ENCODE measurements around the gene BDKRB1.

- TF ChIP-seq CTCF (IDR thresholded peaks at IDR 0.05; ENCODE audit: insufficient read depth, low read length, poor library complexity, severe bottlenecking) (no peak), EZH2phosphoT487 (conservative IDR thresholded peaks at IDR 0.05; ENCODE audit: low read length) (no peak)
These were observed 31.8 kb downstream of the BDKRB1 start for GRCh38 chr14:96287856-96288255.
